Right cardiac atrium (tissue), 5 donors: ENCODE measurements around the gene CMAS. TPM values are rescaled to one million over a fixed set of nuclear protein-coding genes. Genes with fewer than 3 reads are reported as not detected.
A peak's percentile ranks its signal among the peaks of the same experiment; 100 is the strongest.
"Not testable (repeated sequence)": the region's sequence is repeated elsewhere in the genome, so short reads cannot be mapped to it uniquely, and the experiment has no call there.

Experiments
- ATAC-seq, 2 donors: fragments of 200-7000 bp; cut with Tn5 transposase; one replicate each; pipeline versions ENCODE4 v1.8.0 to v1.9.1; 2020; ENCODE audit warnings: moderate library complexity in 2 of 2, mild to moderate bottlenecking in 1 of 2
- DNase-seq, 3 donors: peaks; one replicate each; pipeline ENCODE4 v3.0.0-alpha.2; 2020
- H3K27ac ChIP-seq: one replicate; pipeline ENCODE4 v1.5.1; 2013; ENCODE audit warnings: mild to moderate bottlenecking, low read length, control low read depth, moderate library complexity
- H3K27me3 ChIP-seq: one replicate; pipeline ENCODE4 v1.6.1; 2013; ENCODE audit not compliant: control insufficient read depth, insufficient read depth
- H3K4me1 ChIP-seq: one replicate; pipeline ENCODE4 v1.6.1; 2013; ENCODE audit warnings: low read length; ENCODE audit not compliant: control insufficient read depth, insufficient read depth
- H3K4me3 ChIP-seq: one replicate; pipeline ENCODE4 v1.5.1; 2013; ENCODE audit warnings: low read length, control low read depth
- H3K9me3 ChIP-seq: one replicate; pipeline ENCODE4 v1.6.1; 2013; ENCODE audit warnings: low read length; ENCODE audit not compliant: control insufficient read depth
- WGBS: extraction: QIAGEN DNeasy Blood & Tissue Kit; methylation state at CpG from one replicate; pipeline ENCODE4 v1.1.7; 2013; 5-methylcytosine and 5-hydroxymethylcytosine counted together
- intact Hi-C, 4 donors: fragments of 100-400 bp; cut with DNase I; formaldehyde crosslinking; loops; one replicate each; pipeline versions ENCODE4 v1.11.0 to v1.14.0; 2022 to 2023
- long read RNA-seq, 4 donors: library from polyadenylated mRNA; unstranded; transcript quantifications; one replicate each; pipeline ENCODE4 v2.0.0, GENCODE V29; 2020 to 2021
- polyA plus RNA-seq: library from polyadenylated mRNA; stranded (reverse); fragments of 200-250 nt; gene quantifications from one replicate; pipeline ENCODE4 v1.2.3, GENCODE V29; 2013
- total RNA-seq, 4 donors: library from RNA; stranded (reverse); fragmentation: NEBNext Ultra II Directional; extraction: Animal tissue kit (Norgen Biotek cat#: 25700); gene quantifications; one replicate each; pipeline ENCODE4 v1.2.1, GENCODE V29; 2021
- donor health status: healthy with polysubstance abuse.
- donor health status: DM: no; HTN: yes; CAD: no.
- donor health status: DM: no; HTN: no; CAD: no.
- donor health status: DM: no; HTN: yes; CAD: no; lungs with severe emphysema.
- donor health status: DM: yes; HTN: yes; CAD: no.

The CMAS gene
- total RNA-seq = 10 to 100 TPM; 43.2 to 60.0 (median 45.7) TPM
- 50.0 TPM for polyA plus RNA-seq
- long read RNA-seq, donor 1, transcript CMAS-201 (8 exons, 1,787 nt) = major isoform, 185 of 198 reads
- long read RNA-seq, donor 1, partial matches to known transcripts = 4 of 198 reads
- long read RNA-seq, donor 1, other reads (novel, unspliced or antisense) = 8 of 198 reads
- long read RNA-seq, donor 2, transcript CMAS-201 (8 exons, 1,787 nt) = major isoform, 60 of 65 reads
- long read RNA-seq, donor 2, partial matches to known transcripts = 2 of 65 reads
- long read RNA-seq, donor 2, other reads (novel, unspliced or antisense) = 1 of 65 reads
- long read RNA-seq, donor 3, transcript CMAS-201 (8 exons, 1,787 nt) = major isoform, 301 of 318 reads
- long read RNA-seq, donor 3, partial matches to known transcripts = 8 of 318 reads
- long read RNA-seq, donor 3, other reads (novel, unspliced or antisense) = 7 of 318 reads
- long read RNA-seq, donor 4, transcript CMAS-201 (8 exons, 1,787 nt) = major isoform, 73 of 77 reads
- long read RNA-seq, donor 4, partial matches to known transcripts = 0 of 77 reads
- long read RNA-seq, donor 4, other reads (novel, unspliced or antisense) = 2 of 77 reads

GRCh38 chr12:22046090-22046967, at the start of gene CMAS:
Gene CMAS, plus strand, starts transcription at chr12:22046218. Its CDS starts 86 bp downstream, at chr12:22046304.
- DNase-seq (peak; percentile 85 to 93 (median 92)), ATAC-seq (peak; percentile 95 to 98)
- intact Hi-C loops = no loop called here
- peak within 1 kb of the TSS; percentile 99 for H3K4me3 ChIP-seq
- peak within 1 kb of the TSS; percentile 92 for H3K27ac ChIP-seq
- H3K4me1 ChIP-seq = no peaks in the 10 kb centered on the region
- no peaks in the 10 kb centered on the region for H3K9me3 ChIP-seq
- H3K27me3 ChIP-seq = no peaks in the 10 kb centered on the region
- WGBS = under 1% methylated on average over 64 of the region's 64 CpGs

- Histone ChIP-seq H3K27me3 (no peaks in the 10 kb centered on the region), H3K9me3 (no peaks in the 10 kb centered on the region), H3K27ac (no peak overlapping the region), H3K4me3 (no peak overlapping the region), H3K4me1 (no peaks in the 10 kb centered on the region)
- DNase-seq = no peak
- WGBS = 67% methylated on average over 2 of the region's 2 CpGs
- no peak for ATAC-seq
- intact Hi-C loops = no loop called here
These were observed 47.7 kb upstream of the CMAS start for GRCh38 chr12:21998295-21998694.

DNA sequence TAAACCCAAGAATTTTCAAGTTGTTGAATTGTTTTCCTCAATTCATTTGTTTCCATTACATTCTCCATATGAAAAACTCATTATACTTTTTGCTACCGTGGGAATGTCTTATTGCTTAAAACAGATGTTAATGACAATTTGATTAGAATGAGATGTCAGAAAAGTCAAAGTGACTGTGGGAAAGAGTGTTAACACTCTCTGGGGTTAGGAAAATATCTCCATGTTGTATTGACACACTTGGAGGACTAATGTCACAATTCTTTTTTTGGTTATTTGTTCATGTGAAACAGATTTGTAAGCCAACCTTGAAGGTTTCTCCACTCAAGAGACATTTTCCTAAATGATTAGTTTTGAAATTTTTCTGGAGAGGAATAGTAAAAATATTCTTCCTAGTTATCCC, 47.2 kb upstream of the CMAS start:
- H3K9me3 ChIP-seq = no peaks in the 10 kb centered on the region
- no peak for ATAC-seq
- H3K27me3 ChIP-seq = no peaks in the 10 kb centered on the region
- no peak overlapping the region for H3K4me3 ChIP-seq
- H3K27ac ChIP-seq = no peak overlapping the region
- intact Hi-C loops = no loop called here
- DNase-seq = no peak
- no peaks in the 10 kb centered on the region for H3K4me1 ChIP-seq
- WGBS = 60% methylated on average over 1 of the region's 1 CpG

- ATAC-seq (no peak), DNase-seq (no peak)
- no peaks in the 10 kb centered on the region for H3K9me3 ChIP-seq
- no peaks in the 10 kb centered on the region for H3K27me3 ChIP-seq
- H3K27ac ChIP-seq = no peak overlapping the region
- WGBS = 95% methylated on average over 3 of the region's 3 CpGs
- no peak overlapping the region for H3K4me3 ChIP-seq
- intact Hi-C loops = no loop called here
- no peaks in the 10 kb centered on the region for H3K4me1 ChIP-seq
These were observed 43.6 kb upstream of the CMAS start for GRCh38 chr12:22002430-22002829.

DNA sequence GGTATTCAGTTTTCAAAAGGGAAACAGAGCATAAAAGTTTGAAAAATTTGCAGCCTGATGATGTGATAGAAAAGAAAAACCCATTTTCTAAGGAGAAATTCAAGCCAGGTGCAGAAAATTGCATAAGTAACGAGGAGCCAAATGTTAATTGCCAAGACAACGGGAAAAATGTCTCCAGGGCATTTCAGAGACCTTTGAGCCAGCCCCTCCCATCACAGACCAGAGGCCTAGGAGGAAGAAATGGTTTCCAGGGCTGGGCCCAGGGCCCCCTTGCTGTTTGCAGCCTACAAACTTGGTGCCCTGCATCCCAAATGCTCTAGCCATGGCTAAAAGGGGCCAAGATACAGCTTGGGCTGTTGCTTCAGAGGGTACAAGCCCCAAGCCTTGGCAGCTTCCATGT, 38.2 kb upstream of the CMAS start:
- H3K4me3 ChIP-seq, H3K27me3 ChIP-seq, H3K27ac ChIP-seq, H3K4me1 ChIP-seq, ATAC-seq, intact Hi-C loops, H3K9me3 ChIP-seq, DNase-seq: not testable (repeated sequence)
- WGBS = 67% methylated on average over 2 of the region's 2 CpGs

- WGBS = 93% methylated on average over 7 of the region's 7 CpGs
- intact Hi-C loops = no loop called here
- H3K4me1 ChIP-seq = no peaks in the 10 kb centered on the region
These were observed 37.8 kb upstream of the CMAS start for GRCh38 chr12:22008196-22008595.

DNA sequence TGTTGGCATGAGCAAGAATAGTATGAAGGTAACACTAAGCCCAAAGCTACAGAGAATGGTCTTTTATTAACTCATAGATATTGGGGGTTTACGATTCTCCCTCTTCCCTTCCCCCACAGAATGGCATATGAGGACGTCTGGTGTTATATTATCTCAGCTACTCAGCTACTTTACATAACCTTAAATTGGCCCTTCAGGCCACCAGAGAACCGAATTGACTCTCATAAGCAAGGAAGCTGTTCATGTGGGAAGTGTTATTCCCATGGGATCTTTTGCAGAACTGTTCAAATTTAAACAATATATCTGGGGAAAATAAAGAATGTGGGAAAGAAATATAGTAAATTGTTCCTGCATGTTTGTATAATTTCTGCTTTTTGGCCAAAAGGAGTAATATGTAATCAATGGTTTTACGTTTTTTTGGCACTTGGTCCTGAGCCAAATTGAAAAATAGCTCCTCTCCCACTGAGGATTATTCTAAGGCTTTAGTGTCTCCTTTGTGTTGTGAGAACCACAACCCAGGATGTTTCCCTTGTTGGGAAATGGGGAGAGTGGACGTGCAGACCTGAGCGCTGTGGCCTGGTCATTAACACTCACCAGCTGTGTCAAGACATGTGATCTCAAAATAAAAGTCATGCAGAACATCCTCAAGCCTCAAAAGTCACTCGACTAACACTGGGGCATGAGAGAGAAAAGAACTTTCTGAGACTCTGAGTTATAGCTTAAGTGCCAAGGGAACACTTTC, 31.8 kb upstream of the CMAS start:
- intact Hi-C loops = no loop called here
- no peak for DNase-seq
- WGBS = 51% methylated on average over 7 of the region's 7 CpGs
- ATAC-seq = no peak
- Histone ChIP-seq H3K4me3 (no peak overlapping the region), H3K27ac (no peak overlapping the region), H3K9me3 (no peaks in the 10 kb centered on the region), H3K27me3 (no peaks in the 10 kb centered on the region), H3K4me1 (peaks cover 2% of the 10 kb centered on the region)

More at GRCh38 chr12:22008196-22008595, 37.8 kb upstream of the CMAS start:
- no peaks in the 10 kb centered on the region for H3K9me3 ChIP-seq
- no peak overlapping the region for H3K4me3 ChIP-seq
- no peaks in the 10 kb centered on the region for H3K27me3 ChIP-seq
- ATAC-seq = no peak
- DNase-seq = peak in 1 of 3 donors; percentile 48
- no peak overlapping the region for H3K27ac ChIP-seq

GRCh38 chr12:22014783-22015144, 31.3 kb upstream of the CMAS start:
- Histone ChIP-seq H3K27ac (no peak overlapping the region), H3K4me1 (peaks cover 2% of the 10 kb centered on the region), H3K27me3 (no peaks in the 10 kb centered on the region), H3K4me3 (no peak overlapping the region), H3K9me3 (no peaks in the 10 kb centered on the region)
- intact Hi-C loops = loop anchor here in 1 of 4 donors (5.0 kb wide), 1 partner anchor 317 kb away; no protein-coding TSS in a partner anchor
- DNase-seq (no peak), ATAC-seq (no peak)
- 46% methylated on average over 7 of the region's 7 CpGs for WGBS

GRCh38 chr12:22016982-22017381, 29.0 kb upstream of the CMAS start:
- intact Hi-C loops = loop anchor here in 1 of 4 donors (5.0 kb wide), 1 partner anchor 320 kb away; no protein-coding TSS in a partner anchor
- H3K4me3 ChIP-seq = no peak overlapping the region
- no peaks in the 10 kb centered on the region for H3K9me3 ChIP-seq
- no peak for ATAC-seq
- no peak overlapping the region for H3K27ac ChIP-seq
- H3K4me1 ChIP-seq = peaks cover 2% of the 10 kb centered on the region
- DNase-seq = no peak
- no peaks in the 10 kb centered on the region for H3K27me3 ChIP-seq

GRCh38 chr12:22018860-22019259, 27.2 kb upstream of the CMAS start:
- H3K27ac ChIP-seq = no peak overlapping the region
- no peak overlapping the region for H3K4me3 ChIP-seq
- no peaks in the 10 kb centered on the region for H3K9me3 ChIP-seq
- no peaks in the 10 kb centered on the region for H3K27me3 ChIP-seq
- peaks cover 2% of the 10 kb centered on the region for H3K4me1 ChIP-seq
- no peak for DNase-seq
- intact Hi-C loops = loop anchor here in 1 of 4 donors (5.0 kb wide), 1 partner anchor 322 kb away; no protein-coding TSS in a partner anchor
- 46% methylated on average over 6 of the region's 6 CpGs for WGBS
- no peak for ATAC-seq
